B cell (primary cell): ENCODE measurements around the gene RAB31. TPM values are rescaled to one million over a fixed set of nuclear protein-coding genes. Genes with fewer than 3 reads are reported as not detected.

ENCODE experiments used
- ATAC-seq: fragments of 200-7000 bp; cut with Tn5 transposase; one replicate; pipeline ENCODE4 v1.10.0; 2021; ENCODE audit warnings: low read depth, mild to moderate bottlenecking, moderate number of reproducible peaks, moderate library complexity
- CTCF ChIA-PET: fragments of 350-600 bp; sonication (Branson Sonifier 250); formaldehyde crosslinking; loops from one replicate; lab custom pipeline; 2021; ENCODE audit warnings: antibody characterized with exemption, inconsistent platforms; lab: Charles Lee
- POLR2A ChIA-PET: fragments of 350-600 bp; sonication (Branson Sonifier 250); formaldehyde crosslinking; loops from one replicate; lab custom pipeline; 2021; ENCODE audit warnings: antibody characterized with exemption; lab: Charles Lee
- DNase-seq: peaks from one replicate; pipeline ENCODE4 v3.0.0; 2013
- H2AFZ ChIP-seq: 2 replicates; pipeline ENCODE4 v1.6.1; 2012; ENCODE audit warnings: mild to moderate bottlenecking, low read depth, low read length; ENCODE audit not compliant: insufficient read depth, poor library complexity, severe bottlenecking
- H3K27ac ChIP-seq, 2 donors: 1 replicate in 1 of 2; 2 replicates in 1 of 2; pipeline ENCODE4 v1.5.1; 2012 to 2013; ENCODE audit warnings: low read length in 2 of 2, mild to moderate bottlenecking in 2 of 2, moderate library complexity in 1 of 2
- H3K27me3 ChIP-seq, 4 experiments: fragments of 200-600 bp in 1 of 4; sonication (generic) in 1 of 4; replicated peaks in 1 of 4; 1 replicate in 2 of 4; 2 replicates in 2 of 4; pipeline versions ENCODE4 v1.6.1 to v1.7.0; 2013 to 2016; ENCODE audit warnings: low read length in 3 of 4, mild to moderate bottlenecking in 2 of 4, mixed read lengths in 1 of 4, moderate library complexity in 1 of 4; ENCODE audit not compliant: insufficient read depth in 4 of 4, control insufficient read depth in 3 of 4; ENCODE audit errors: control extremely low read depth in 1 of 4
- H3K36me3 ChIP-seq, 2 experiments: replicated peaks in 1 of 2; 1 replicate in 1 of 2; 2 replicates in 1 of 2; pipeline versions ENCODE4 v1.6.1 to v1.7.1; 2013; ENCODE audit warnings: low read length in 1 of 2; ENCODE audit not compliant: insufficient read depth in 2 of 2, control insufficient read depth in 1 of 2; ENCODE audit errors: control extremely low read depth in 1 of 2, extremely low read depth in 1 of 2
- H3K4me1 ChIP-seq, 2 donors: fragments of 200-600 bp in 1 of 2; sonication (generic) in 1 of 2; 1 replicate in 1 of 2; 2 replicates in 1 of 2; pipeline versions ENCODE4 v1.5.1 to v1.6.1; 2013 to 2017; ENCODE audit warnings: low read length in 2 of 2; ENCODE audit not compliant: control insufficient read depth in 2 of 2, insufficient read depth in 2 of 2
- H3K4me2 ChIP-seq: replicated peaks from 2 replicates; pipeline ENCODE3; 2012; ENCODE audit warnings: mild to moderate bottlenecking, low read depth, low read length; ENCODE audit not compliant: poor library complexity, severe bottlenecking
- H3K4me3 ChIP-seq, 5 experiments: fragments of 200-600 bp in 1 of 5; sonication (generic) in 1 of 5; 1 replicate in 3 of 5; 2 replicates in 2 of 5; pipeline versions ENCODE4 v1.5.1 to v1.7.0; 2011 to 2016; ENCODE audit warnings: low read length in 4 of 5, mild to moderate bottlenecking in 4 of 5, low read depth in 2 of 5, control low read depth in 1 of 5, moderate library complexity in 1 of 5; ENCODE audit not compliant: insufficient read depth in 1 of 5; ENCODE audit errors: control extremely low read depth in 1 of 5, extremely low read depth in 1 of 5
- H3K79me2 ChIP-seq: fragments of 200-600 bp; sonication (generic); one replicate; pipeline ENCODE4 v1.6.0; 2016; ENCODE audit warnings: low read length; ENCODE audit not compliant: control insufficient read depth, insufficient read depth
- H3K9ac ChIP-seq: fragments of 200-600 bp; sonication (generic); 2 replicates; pipeline ENCODE4 v1.6.1; 2017; ENCODE audit warnings: mild to moderate bottlenecking, low read length, moderate library complexity
- H3K9me3 ChIP-seq, 3 donors: one replicate each; pipeline versions ENCODE4 v1.6.1 to v1.7.1; 2013; ENCODE audit warnings: low read length in 2 of 3; ENCODE audit not compliant: control insufficient read depth in 2 of 3, insufficient read depth in 1 of 3; ENCODE audit errors: control extremely low read depth in 1 of 3
- H4K20me1 ChIP-seq: 2 replicates; pipeline ENCODE4 v1.6.0; 2012; ENCODE audit warnings: mild to moderate bottlenecking, low read length; ENCODE audit not compliant: insufficient read depth, control insufficient read depth, poor library complexity, severe bottlenecking
- H3K27ac Mint-ChIP-seq: one replicate; pipeline ENCODE4 v1.8.0; 2021; ENCODE audit warnings: mixed read lengths
- H3K27me3 Mint-ChIP-seq: one replicate; pipeline ENCODE4 v1.8.0; 2021; ENCODE audit warnings: mixed read lengths
- H3K4me1 Mint-ChIP-seq: one replicate; pipeline ENCODE4 v1.8.0; 2021; ENCODE audit warnings: mixed read lengths
- H3K4me3 Mint-ChIP-seq: one replicate; pipeline ENCODE4 v1.8.0; 2021; ENCODE audit warnings: mixed read lengths
- H3K9me3 Mint-ChIP-seq: one replicate; pipeline ENCODE4 v1.8.0; 2022; ENCODE audit warnings: mixed read lengths; ENCODE audit not compliant: insufficient read depth
- EZH2 ChIP-seq: IDR thresholded peaks from 2 replicates; pipeline ENCODE4 v1.6.1; 2012; ENCODE audit warnings: borderline replicate concordance, low read depth, mild to moderate bottlenecking, moderate library complexity, low read length; ENCODE audit not compliant: insufficient read depth, poor library complexity, severe bottlenecking
- WGBS: methylation state at CpG from one replicate; pipeline ENCODE4 v1.1.5; 2013; ENCODE audit warnings: missing lambda C conversion rate; ENCODE audit not compliant: insufficient coverage; 5-methylcytosine and 5-hydroxymethylcytosine counted together
- intact Hi-C: fragments of 100-400 bp; cut with micrococcal nuclease; formaldehyde crosslinking; loops from one replicate; pipeline ENCODE4 v1.10.0; 2022
- polyA plus RNA-seq: library from polyadenylated mRNA; depleted of rRNA; stranded (reverse); fragments of >200 nt; gene quantifications from 2 replicates; pipeline ENCODE4 v1.2.3, GENCODE V29; 2012
- total RNA-seq, 2 donors: library from RNA; stranded (reverse); fragments of 120-200 nt in 1 of 2; gene quantifications; 1 replicate in 1 of 2; 2 replicates in 1 of 2; pipeline versions ENCODE4 v1.2.3 to v1.2.4, GENCODE V29; 2013 to 2022
- TF ChIP-seq, protein P1 (sequence below): fragments of 200-600 bp; IDR thresholded peaks from one replicate; pipeline ENCODE4 v1.8.0; 2022; ENCODE audit warnings: antibody characterized with exemption, mild to moderate bottlenecking

RAB31 gene
- total and polyA plus RNA-seq, 2 donors (not counting 1 experiment from before 2014, with no cell fraction given): 15.5 to 44.6 TPM

DNA sequence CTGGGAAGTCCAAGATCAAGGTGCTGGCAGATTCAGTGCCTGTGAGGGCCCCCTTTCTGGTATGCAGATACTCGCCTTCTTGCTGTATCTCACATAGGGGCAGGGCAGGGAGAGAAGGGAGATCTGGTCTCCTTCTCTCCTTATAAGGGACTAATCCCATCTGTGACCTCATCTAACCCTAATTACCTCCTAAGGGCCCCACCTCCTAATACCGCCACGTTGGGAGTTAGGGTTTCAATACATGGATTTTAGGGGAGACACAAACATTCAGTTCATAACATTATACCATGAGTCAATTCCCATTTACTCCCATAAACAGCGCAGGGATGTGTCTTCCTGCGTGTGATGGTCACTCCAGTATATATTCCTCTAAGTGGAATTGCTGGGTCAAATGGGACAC, 103.9 kb downstream of the RAB31 start:
- Histone ChIP-seq H3K36me3 (peaks cover 0 to 11% of the 10 kb centered on the region in 2 experiments), H3K9ac (no peak overlapping the region), H3K4me1 (no peaks in the 10 kb centered on the region), H2AFZ (no peak overlapping the region), H3K9me3 (no peaks in the 10 kb centered on the region), H3K27me3 (no peaks in the 10 kb centered on the region), H3K79me2 (no peaks in the 10 kb centered on the region), H4K20me1 (no peaks in the 10 kb centered on the region), H3K4me2 (no peak overlapping the region), H3K27ac (no peak overlapping the region), H3K4me3 (no peak overlapping the region)
- no peak for ATAC-seq
- Mint-ChIP-seq H3K9me3 (peaks cover 2% of the 10 kb centered on the region), H3K27ac (no peak overlapping the region), H3K4me3 (no peak overlapping the region), H3K27me3 (no peaks in the 10 kb centered on the region), H3K4me1 (no peaks in the 10 kb centered on the region)
- intact Hi-C loops: no loop called here
- ChIA-PET CTCF (no interaction called here), POLR2A (no interaction called here)
- no peak for TF ChIP-seq EZH2
- TF ChIP-seq, protein P1, sequence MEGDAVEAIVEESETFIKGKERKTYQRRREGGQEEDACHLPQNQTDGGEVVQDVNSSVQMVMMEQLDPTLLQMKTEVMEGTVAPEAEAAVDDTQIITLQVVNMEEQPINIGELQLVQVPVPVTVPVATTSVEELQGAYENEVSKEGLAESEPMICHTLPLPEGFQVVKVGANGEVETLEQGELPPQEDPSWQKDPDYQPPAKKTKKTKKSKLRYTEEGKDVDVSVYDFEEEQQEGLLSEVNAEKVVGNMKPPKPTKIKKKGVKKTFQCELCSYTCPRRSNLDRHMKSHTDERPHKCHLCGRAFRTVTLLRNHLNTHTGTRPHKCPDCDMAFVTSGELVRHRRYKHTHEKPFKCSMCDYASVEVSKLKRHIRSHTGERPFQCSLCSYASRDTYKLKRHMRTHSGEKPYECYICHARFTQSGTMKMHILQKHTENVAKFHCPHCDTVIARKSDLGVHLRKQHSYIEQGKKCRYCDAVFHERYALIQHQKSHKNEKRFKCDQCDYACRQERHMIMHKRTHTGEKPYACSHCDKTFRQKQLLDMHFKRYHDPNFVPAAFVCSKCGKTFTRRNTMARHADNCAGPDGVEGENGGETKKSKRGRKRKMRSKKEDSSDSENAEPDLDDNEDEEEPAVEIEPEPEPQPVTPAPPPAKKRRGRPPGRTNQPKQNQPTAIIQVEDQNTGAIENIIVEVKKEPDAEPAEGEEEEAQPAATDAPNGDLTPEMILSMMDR: no peak
- WGBS: no CpG with 5 or more reads among the region's 5 CpGs
- no peak for DNase-seq

DNA sequence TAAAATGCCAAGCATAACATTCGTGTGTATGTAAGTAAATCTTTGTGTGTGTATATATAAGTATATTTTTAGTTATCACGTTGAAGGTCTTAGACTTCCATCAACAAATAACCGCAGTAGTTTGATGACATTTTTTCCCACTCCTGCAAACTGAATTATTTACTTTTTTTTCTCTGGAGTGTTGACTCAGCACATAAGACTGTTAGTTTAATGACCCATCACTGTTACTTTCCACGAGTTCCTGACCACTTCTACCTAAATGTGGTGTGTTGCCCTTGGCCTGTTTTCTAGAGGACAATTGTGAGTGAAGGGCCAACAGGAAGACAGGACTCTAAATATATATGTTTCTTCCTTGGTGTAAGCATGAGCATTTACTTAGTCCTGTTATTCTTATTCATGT, 106.3 kb downstream of the RAB31 start:
- H3K27ac Mint-ChIP-seq: no peak overlapping the region
- no peak overlapping the region for H3K9ac ChIP-seq
- H3K9me3 ChIP-seq: peaks cover 0 to 1% (median 0%) of the 10 kb centered on the region in 3 donors
- H3K4me1 ChIP-seq: no peaks in the 10 kb centered on the region
- no peaks in the 10 kb centered on the region for H4K20me1 ChIP-seq
- no CpG with 5 or more reads among the region's 4 CpGs for WGBS
- H3K27me3 Mint-ChIP-seq: no peaks in the 10 kb centered on the region
- H3K9me3 Mint-ChIP-seq: peaks cover 7% of the 10 kb centered on the region
- peaks cover 0 to 19% of the 10 kb centered on the region in 2 experiments for H3K36me3 ChIP-seq
- H3K79me2 ChIP-seq: no peaks in the 10 kb centered on the region
- ChIA-PET CTCF (no interaction called here), POLR2A (no interaction called here)
- TF ChIP-seq, protein P1: no peak
- TF ChIP-seq EZH2: no peak
- intact Hi-C loops: no loop called here
- H3K4me2 ChIP-seq: no peak overlapping the region
- no peak overlapping the region for H3K4me3 Mint-ChIP-seq
- no peak for ATAC-seq
- no peaks in the 10 kb centered on the region for H3K27me3 ChIP-seq
- H3K4me3 ChIP-seq: no peak overlapping the region
- H2AFZ ChIP-seq: no peak overlapping the region
- no peaks in the 10 kb centered on the region for H3K4me1 Mint-ChIP-seq
- no peak for DNase-seq
- H3K27ac ChIP-seq: no peak overlapping the region
